ENCODE results near the gene DUSP10.

DUSP10 gene

GRCh38 chr1:221701570-221702186 is 40.2 kb downstream of the DUSP10 start:
- H3K27me3 ChIP-seq (replicated peaks), result no peaks in the 10 kb centered on the region
- no peaks in the 10 kb centered on the region for H3K36me3 ChIP-seq (replicated peaks)
- no peak for TF ChIP-seq CTCF (IDR thresholded peaks at IDR 0.05; ENCODE audit: low read depth, low read length, missing control alignments)
- DNase-seq, result no peak
- no peak overlapping the region for H3K27ac ChIP-seq
- H3K4me3 ChIP-seq (ENCODE audit: low read depth, low read length), result no peak overlapping the region
- in situ Hi-C loops (cut with HindIII; ENCODE audit: low pct_ligation_motif_present, low sequenced_read_pairs), result no loop called here

GRCh38 chr1:221700948-221701347 is 40.9 kb downstream of the DUSP10 start:
- TF ChIP-seq CTCF (IDR thresholded peaks at IDR 0.05; ENCODE audit: low read depth, low read length, missing control alignments), result no peak
- Histone ChIP-seq H3K36me3 (replicated peaks) (no peaks in the 10 kb centered on the region), H3K4me3 (ENCODE audit: low read depth, low read length) (no peak overlapping the region), H3K27me3 (replicated peaks) (no peaks in the 10 kb centered on the region), H3K27ac (no peak overlapping the region)
- in situ Hi-C loops (cut with HindIII; ENCODE audit: low pct_ligation_motif_present, low sequenced_read_pairs), result no loop called here
- DNase-seq, result no peak

GRCh38 chr1:221700536-221700935 is 41.4 kb downstream of the DUSP10 start:
- H3K4me3 ChIP-seq (ENCODE audit: low read depth, low read length), result no peak overlapping the region
- no peaks in the 10 kb centered on the region for H3K27me3 ChIP-seq (replicated peaks)
- H3K36me3 ChIP-seq (replicated peaks), result no peaks in the 10 kb centered on the region
- DNase-seq, result no peak
- H3K27ac ChIP-seq, result no peak overlapping the region
- no peak for TF ChIP-seq CTCF (IDR thresholded peaks at IDR 0.05; ENCODE audit: low read depth, low read length, missing control alignments)
- in situ Hi-C loops (cut with HindIII; ENCODE audit: low pct_ligation_motif_present, low sequenced_read_pairs), result no loop called here

GRCh38 chr1:221699978-221700519 is 41.8 kb downstream of the DUSP10 start:
- Histone ChIP-seq H3K36me3 (replicated peaks) (no peaks in the 10 kb centered on the region), H3K27ac (no peak overlapping the region), H3K27me3 (replicated peaks) (no peaks in the 10 kb centered on the region), H3K4me3 (ENCODE audit: low read depth, low read length) (no peak overlapping the region)
- no peak for DNase-seq
- in situ Hi-C loops (cut with HindIII; ENCODE audit: low pct_ligation_motif_present, low sequenced_read_pairs), result no loop called here
- no peak for TF ChIP-seq CTCF (IDR thresholded peaks at IDR 0.05; ENCODE audit: low read depth, low read length, missing control alignments)

GRCh38 chr1:221699577-221699976 is 42.3 kb downstream of the DUSP10 start:
- Histone ChIP-seq H3K27me3 (replicated peaks) (no peaks in the 10 kb centered on the region), H3K27ac (no peak overlapping the region), H3K4me3 (ENCODE audit: low read depth, low read length) (no peak overlapping the region), H3K36me3 (replicated peaks) (no peaks in the 10 kb centered on the region)
- DNase-seq, result peak; percentile 27
- in situ Hi-C loops (cut with HindIII; ENCODE audit: low pct_ligation_motif_present, low sequenced_read_pairs), result no loop called here
- no peak for TF ChIP-seq CTCF (IDR thresholded peaks at IDR 0.05; ENCODE audit: low read depth, low read length, missing control alignments)
